T-helper 22 cell (primary cell): ENCODE measurements around the gene DDX31.

Experiments
- DNase-seq: peaks from one replicate; pipeline ENCODE4 v3.0.0-alpha.2; 2020; ENCODE audit warnings: low read depth

Gene DDX31

GRCh38 chr9:132546148-132547051 lies 123.4 kb downstream of the DDX31 start:
- DNase-seq: no peak

GRCh38 chr9:132545578-132545977 lies 124.2 kb downstream of the DDX31 start:
- no peak for DNase-seq

- DNase-seq: no peak
Measured at GRCh38 chr9:132543960-132544359, 125.8 kb downstream of the DDX31 start.

- no peak for DNase-seq
Measured at GRCh38 chr9:132543251-132543650, 126.5 kb downstream of the DDX31 start.
